Lower leg skin (tissue), 3 donors: Measurements from ENCODE around the gene PIK3R3.

Source experiments
- POLR2A ChIP-seq, 2 donors: fragments of 450-650 bp; IDR thresholded peaks; one replicate each; pipeline ENCODE4 v1.6.1; 2016 to 2017; ENCODE audit warnings: antibody characterized with exemption in 2 of 2, mild to moderate bottlenecking in 1 of 2, moderate library complexity in 1 of 2
- TF ChIP-seq, protein P1 (sequence below), 3 donors: fragments of 450-650 bp; IDR thresholded peaks; one replicate each; pipeline ENCODE4 v1.5.1; 2016; ENCODE audit warnings: antibody characterized with exemption in 3 of 3, mild to moderate bottlenecking in 3 of 3, moderate library complexity in 2 of 3

DNA sequence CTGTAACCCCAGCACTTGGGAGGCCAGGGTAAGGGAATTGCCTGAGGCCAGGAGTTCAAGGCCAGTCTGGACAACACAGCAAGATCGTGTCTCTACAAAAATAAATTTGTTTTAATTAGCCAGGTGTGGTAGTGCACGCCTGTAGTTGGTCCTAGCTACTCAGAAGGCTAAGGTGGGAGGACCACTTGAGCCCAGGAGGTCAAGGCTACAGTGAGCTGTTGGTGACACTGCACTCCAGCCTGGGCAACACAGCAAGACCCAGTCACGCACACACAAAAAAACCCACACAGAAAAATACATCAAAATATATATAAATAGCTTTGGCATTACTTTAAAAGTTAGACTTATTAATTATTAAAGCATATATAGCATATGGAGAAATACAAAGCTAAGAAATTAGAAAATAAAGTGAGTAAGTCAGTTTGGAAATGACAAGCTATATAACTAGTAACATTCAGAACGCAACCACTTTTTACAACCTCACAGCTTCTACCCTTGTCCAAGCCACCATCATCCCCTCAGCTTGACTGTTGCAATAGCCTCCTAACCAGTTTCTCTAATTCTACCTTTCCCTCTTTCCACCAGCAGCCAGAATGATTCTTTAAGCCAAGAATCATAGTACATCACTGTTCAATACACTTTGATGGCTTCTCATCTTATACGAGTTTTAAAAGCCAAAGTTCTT is 14.5 kb downstream of the PIK3R3 start:
- TF ChIP-seq, protein P1, sequence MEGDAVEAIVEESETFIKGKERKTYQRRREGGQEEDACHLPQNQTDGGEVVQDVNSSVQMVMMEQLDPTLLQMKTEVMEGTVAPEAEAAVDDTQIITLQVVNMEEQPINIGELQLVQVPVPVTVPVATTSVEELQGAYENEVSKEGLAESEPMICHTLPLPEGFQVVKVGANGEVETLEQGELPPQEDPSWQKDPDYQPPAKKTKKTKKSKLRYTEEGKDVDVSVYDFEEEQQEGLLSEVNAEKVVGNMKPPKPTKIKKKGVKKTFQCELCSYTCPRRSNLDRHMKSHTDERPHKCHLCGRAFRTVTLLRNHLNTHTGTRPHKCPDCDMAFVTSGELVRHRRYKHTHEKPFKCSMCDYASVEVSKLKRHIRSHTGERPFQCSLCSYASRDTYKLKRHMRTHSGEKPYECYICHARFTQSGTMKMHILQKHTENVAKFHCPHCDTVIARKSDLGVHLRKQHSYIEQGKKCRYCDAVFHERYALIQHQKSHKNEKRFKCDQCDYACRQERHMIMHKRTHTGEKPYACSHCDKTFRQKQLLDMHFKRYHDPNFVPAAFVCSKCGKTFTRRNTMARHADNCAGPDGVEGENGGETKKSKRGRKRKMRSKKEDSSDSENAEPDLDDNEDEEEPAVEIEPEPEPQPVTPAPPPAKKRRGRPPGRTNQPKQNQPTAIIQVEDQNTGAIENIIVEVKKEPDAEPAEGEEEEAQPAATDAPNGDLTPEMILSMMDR (IDR thresholded peaks at IDR 0.05), result no peak
- TF ChIP-seq POLR2A (IDR thresholded peaks at IDR 0.05), result no peak
